Mammary epithelial cell (primary cell): ENCODE data around the gene DHRS1.

ENCODE experiments used
- EZH2 ChIP-seq: IDR thresholded peaks from 2 replicates; pipeline ENCODE4 v1.6.1; 2012; ENCODE audit warnings: low read length, inconsistent platforms, borderline replicate concordance
- TF ChIP-seq, protein P1 (sequence below), 2 donors: IDR thresholded peaks in 1 of 2; conservative IDR thresholded peaks in 1 of 2; 2 replicates each; pipeline ENCODE4 v1.5.1; 2011 to 2012; ENCODE audit warnings: inconsistent platforms in 2 of 2, low read length in 2 of 2, mild to moderate bottlenecking in 2 of 2, control low read depth in 1 of 2, low read depth in 1 of 2; ENCODE audit not compliant: insufficient read depth in 1 of 2; ENCODE audit errors: extremely low read depth in 1 of 2

DNA sequence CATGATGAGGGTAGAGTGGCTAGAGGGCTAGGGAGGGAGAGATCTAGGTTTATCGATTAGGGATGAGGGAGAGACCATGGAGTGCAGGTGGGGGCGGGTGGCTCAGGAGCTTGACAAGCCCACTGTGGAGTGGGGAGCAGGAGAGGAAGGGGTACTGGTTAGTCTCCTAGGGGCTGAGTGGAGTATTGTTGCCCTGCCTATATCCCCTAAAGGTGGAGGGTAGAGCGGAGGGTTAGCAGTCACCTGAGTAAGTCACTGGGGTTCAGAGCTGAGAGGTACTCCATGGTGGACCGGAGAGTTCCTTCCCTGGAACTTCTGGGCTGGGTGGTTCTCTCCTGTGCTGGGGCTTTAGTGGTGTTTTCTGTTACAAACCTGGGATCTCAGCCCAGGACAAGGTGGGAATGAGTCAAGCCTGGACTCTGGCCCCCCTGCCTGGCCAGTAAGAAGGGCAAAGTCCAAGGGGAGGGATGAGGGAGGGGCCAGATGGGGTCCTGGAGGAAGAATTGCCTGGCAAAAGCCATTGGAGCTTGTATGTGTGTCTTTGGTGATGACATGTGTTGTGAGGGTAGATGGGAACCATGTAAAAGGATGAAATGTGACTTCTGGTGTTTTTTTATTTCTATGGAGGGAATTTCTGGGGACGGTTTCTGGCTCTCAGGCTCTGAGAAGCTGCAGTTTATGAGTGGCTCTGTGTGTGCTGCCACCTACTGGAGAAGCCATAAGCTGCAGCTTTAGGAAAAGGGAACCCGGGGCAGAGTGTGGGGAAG, 8.2 kb upstream of the DHRS1 start, which contains the start of gene CIDEB:
- TF ChIP-seq, protein P1, sequence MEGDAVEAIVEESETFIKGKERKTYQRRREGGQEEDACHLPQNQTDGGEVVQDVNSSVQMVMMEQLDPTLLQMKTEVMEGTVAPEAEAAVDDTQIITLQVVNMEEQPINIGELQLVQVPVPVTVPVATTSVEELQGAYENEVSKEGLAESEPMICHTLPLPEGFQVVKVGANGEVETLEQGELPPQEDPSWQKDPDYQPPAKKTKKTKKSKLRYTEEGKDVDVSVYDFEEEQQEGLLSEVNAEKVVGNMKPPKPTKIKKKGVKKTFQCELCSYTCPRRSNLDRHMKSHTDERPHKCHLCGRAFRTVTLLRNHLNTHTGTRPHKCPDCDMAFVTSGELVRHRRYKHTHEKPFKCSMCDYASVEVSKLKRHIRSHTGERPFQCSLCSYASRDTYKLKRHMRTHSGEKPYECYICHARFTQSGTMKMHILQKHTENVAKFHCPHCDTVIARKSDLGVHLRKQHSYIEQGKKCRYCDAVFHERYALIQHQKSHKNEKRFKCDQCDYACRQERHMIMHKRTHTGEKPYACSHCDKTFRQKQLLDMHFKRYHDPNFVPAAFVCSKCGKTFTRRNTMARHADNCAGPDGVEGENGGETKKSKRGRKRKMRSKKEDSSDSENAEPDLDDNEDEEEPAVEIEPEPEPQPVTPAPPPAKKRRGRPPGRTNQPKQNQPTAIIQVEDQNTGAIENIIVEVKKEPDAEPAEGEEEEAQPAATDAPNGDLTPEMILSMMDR (conservative IDR thresholded peaks at IDR 0.05 in 1 of 2, IDR thresholded peaks at IDR 0.05 in 1 of 2; ENCODE audit: extremely low read depth in 1 of 2, insufficient read depth in 1 of 2, low read depth in 1 of 2, low read length in 2 of 2) = peak; percentile 95 to 97
- no peak for TF ChIP-seq EZH2
